ACC112 (cell line): ENCODE measurements around the gene RXRA.

ENCODE experiments used
- H2AFZ ChIP-seq: fragments of 200-600 bp; sonication (generic); one replicate; pipeline ENCODE4 v1.6.0; 2017; ENCODE audit warnings: antibody characterized with exemption, low read length; ENCODE audit not compliant: unreplicated experiment
- H3K27ac ChIP-seq: fragments of 200-600 bp; sonication (generic); 2 replicates; pipeline ENCODE4 v1.5.1; 2014; ENCODE audit warnings: low read depth, mild to moderate bottlenecking, antibody characterized with exemption, low read length, moderate library complexity
- H3K27me3 ChIP-seq: fragments of 200-600 bp; sonication (generic); 2 replicates; pipeline ENCODE4 v1.6.1; 2014; ENCODE audit warnings: mild to moderate bottlenecking, antibody characterized with exemption, low read length, moderate library complexity, mixed read lengths; ENCODE audit not compliant: insufficient read depth
- H3K36me3 ChIP-seq: fragments of 200-600 bp; sonication (generic); 2 replicates; pipeline ENCODE4 v1.6.1; 2016; ENCODE audit warnings: mild to moderate bottlenecking, antibody characterized with exemption, low read length, moderate library complexity, mixed read lengths; ENCODE audit not compliant: insufficient read depth
- H3K4me1 ChIP-seq: fragments of 200-600 bp; sonication (generic); one replicate; pipeline ENCODE4 v1.6.1; 2016; ENCODE audit warnings: low read length, mixed read lengths; ENCODE audit not compliant: insufficient read depth, unreplicated experiment, control insufficient read depth
- H3K4me3 ChIP-seq: fragments of 200-600 bp; sonication (generic); 2 replicates; pipeline ENCODE4 v1.5.1; 2014; ENCODE audit warnings: mild to moderate bottlenecking, low read depth, low read length
- H3K79me2 ChIP-seq: fragments of 200-600 bp; sonication (generic); one replicate; pipeline ENCODE4 v1.6.0; 2016; ENCODE audit warnings: low read length; ENCODE audit not compliant: control insufficient read depth, unreplicated experiment, insufficient read depth

RXRA gene

DNA sequence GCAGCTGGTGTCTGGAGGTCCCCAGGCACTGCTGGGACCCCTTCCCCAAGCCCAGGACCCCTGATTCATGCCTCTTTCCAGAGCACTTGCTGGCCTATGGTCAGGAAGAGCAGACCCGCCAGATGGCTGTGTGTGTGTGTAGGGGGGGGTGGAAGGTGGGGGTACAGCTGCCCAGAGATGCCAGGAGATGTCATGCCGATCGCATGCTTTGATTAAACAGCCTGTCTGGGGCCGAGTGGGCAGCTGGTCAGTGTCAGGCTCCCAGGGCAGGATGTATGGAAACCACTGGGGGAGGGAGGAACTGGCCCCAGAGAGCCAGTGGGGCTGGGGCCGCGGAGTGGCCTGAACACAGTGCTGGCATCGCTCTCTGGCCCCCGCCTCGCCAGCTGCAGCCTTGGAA, 23.7 kb downstream of the RXRA start:
- H2AFZ ChIP-seq = no peak overlapping the region
- no peaks in the 10 kb centered on the region for H3K36me3 ChIP-seq
- H3K79me2 ChIP-seq = peaks cover 66% of the 10 kb centered on the region
- no peak overlapping the region for H3K4me3 ChIP-seq
- no peaks in the 10 kb centered on the region for H3K27me3 ChIP-seq
- H3K4me1 ChIP-seq = no peaks in the 10 kb centered on the region
- H3K27ac ChIP-seq = no peak overlapping the region

DNA sequence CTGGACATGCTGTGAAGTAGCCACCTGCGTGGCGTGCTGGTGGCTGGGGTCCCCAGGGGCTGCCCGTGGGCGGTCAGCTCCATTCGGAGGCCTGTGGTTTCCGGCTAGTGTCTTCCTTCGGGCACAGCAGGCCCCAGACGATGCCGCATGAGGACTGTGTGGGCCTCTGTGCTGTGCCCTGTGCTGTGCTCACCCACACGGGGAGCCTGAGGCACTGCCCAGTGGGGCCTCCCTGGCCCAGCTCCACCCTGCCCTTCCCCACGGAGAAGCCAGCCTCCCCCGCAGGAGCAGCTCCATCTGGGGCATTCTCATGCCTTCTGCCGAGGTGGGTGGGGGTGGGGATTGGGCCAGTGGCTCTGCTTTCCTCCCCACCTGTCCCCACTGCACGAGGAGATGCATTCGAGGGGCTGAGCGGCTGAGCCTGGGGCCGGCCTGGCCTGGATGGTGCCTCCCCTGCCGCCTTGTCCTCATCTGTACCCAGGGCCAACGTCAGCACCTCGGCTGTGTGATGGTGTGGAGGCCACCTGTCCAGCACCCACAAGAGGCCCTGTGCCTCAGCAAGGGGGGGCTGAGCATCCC, 24.2 kb downstream of the RXRA start:
- Histone ChIP-seq H3K27ac (no peak overlapping the region), H3K79me2 (peaks cover 63% of the 10 kb centered on the region), H2AFZ (no peak overlapping the region), H3K4me3 (no peak overlapping the region), H3K27me3 (no peaks in the 10 kb centered on the region), H3K4me1 (no peaks in the 10 kb centered on the region), H3K36me3 (no peaks in the 10 kb centered on the region)

DNA sequence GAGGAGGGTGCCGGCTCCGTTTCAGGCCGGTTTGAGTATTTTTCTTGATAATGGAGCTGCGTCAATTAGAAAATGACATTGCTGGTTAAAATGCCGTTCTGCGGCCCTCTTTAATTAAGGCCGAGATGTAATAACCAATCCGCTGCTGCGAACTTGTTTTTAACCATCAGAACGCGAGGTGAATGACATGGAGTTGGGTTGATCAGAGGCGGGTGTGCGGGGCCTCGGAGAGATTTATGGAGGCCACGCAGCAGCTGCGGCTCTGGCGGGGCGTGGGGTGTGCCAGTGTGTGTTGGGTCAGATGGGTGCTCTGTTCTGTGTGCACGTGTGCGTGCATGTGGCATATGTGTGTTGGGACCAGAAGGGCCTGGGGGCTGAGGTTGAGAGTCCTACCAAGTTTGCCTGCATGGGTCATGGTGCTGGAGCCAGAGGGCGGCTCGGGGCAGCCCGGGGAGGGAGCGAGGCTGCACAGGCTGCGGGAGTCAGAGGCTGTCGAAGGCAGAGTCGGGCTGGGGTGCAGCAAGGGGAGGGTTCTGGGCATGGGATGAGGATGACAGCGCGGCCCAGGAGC, 25.4 kb downstream of the RXRA start:
- Histone ChIP-seq H3K4me1 (no peaks in the 10 kb centered on the region), H3K79me2 (peaks cover 54% of the 10 kb centered on the region), H2AFZ (no peak overlapping the region), H3K36me3 (no peaks in the 10 kb centered on the region), H3K27ac (no peak overlapping the region), H3K27me3 (no peaks in the 10 kb centered on the region), H3K4me3 (no peak overlapping the region)

DNA sequence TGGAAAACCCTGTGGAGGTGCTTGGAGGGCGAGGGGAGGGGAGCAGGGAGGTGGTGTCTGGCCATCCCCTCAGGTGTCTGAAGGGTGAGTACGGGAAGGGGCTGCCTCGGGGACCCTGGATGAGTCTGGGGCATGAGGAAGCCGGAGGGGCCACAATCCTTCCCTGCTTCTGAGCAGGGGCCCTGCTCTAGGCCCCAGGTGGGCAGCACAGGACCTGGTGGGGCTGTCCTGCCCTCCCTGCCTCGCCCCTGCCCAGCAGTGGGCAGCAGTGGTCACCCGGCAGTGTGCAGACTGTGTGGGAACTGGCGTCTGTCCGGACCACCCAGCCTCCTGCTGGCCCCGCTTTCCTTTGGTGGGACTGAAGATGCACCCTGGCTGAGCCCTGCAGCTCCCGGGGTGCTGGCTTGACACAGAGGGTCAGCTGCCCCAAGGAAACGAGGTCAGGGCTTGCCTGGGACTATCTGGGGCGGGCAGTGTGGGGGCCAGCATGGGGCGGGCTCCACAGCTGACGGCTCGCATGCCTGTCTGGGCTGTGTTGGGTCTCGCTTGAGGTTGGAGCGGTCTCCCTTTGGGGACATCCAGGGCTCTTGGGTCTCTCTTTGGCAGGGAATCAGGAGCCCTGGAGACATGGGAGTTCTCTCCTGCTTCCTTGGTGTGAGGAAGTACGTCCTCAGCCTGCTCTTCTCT, 26.1 kb downstream of the RXRA start:
- Histone ChIP-seq H3K27ac (no peak overlapping the region), H3K36me3 (no peaks in the 10 kb centered on the region), H3K4me1 (no peaks in the 10 kb centered on the region), H3K79me2 (peaks cover 51% of the 10 kb centered on the region), H3K4me3 (no peak overlapping the region), H3K27me3 (no peaks in the 10 kb centered on the region), H2AFZ (no peak overlapping the region)

DNA sequence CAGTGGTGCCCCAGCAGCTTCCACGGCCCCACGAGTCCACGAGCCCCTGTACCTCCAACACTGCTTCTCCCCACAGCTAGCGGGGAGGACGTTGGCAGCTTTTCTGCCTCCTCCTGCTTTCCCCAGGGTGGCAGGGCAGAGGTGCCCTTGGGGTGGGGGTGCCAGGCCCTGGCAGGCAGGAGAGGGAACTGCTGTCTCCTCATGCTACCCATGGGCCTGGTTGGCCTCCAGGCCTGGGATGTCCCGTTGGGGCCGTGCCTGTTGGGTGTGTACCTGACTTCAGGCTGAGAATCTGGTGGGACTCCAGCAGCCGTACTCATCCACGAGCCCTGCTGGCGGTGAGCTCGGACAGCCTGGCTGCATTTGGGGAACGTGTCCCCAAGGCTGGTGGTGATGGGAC, 27.3 kb downstream of the RXRA start:
- Histone ChIP-seq H3K27ac (no peak overlapping the region), H3K4me1 (no peaks in the 10 kb centered on the region), H3K27me3 (no peaks in the 10 kb centered on the region), H3K36me3 (no peaks in the 10 kb centered on the region), H3K79me2 (peaks cover 42% of the 10 kb centered on the region), H3K4me3 (no peak overlapping the region), H2AFZ (no peak overlapping the region)

DNA sequence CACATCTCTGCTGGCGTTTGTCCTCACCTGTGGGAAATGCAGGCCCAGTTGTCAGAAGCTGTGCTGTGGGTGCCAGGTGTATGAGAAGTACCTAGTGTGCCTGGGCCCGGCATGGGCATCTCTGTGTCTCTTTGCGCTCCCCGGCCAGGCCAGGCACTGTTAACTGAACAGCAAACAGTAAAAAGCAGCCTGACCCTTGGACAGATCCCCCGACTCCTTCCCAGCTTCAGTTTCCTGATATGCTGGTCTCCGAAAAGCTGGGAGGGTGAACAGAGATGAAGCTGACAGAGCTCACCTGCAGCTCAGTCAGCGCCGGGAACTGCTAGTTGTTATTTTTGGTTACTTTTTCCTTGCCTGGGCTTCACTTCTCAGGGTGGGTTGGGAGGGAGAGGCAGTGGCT, 28.9 kb downstream of the RXRA start:
- no peak overlapping the region for H3K4me3 ChIP-seq
- H3K27ac ChIP-seq = no peak overlapping the region
- no peaks in the 10 kb centered on the region for H3K27me3 ChIP-seq
- peaks cover 39% of the 10 kb centered on the region for H3K79me2 ChIP-seq
- no peak overlapping the region for H2AFZ ChIP-seq
- no peaks in the 10 kb centered on the region for H3K4me1 ChIP-seq
- H3K36me3 ChIP-seq = no peaks in the 10 kb centered on the region

DNA sequence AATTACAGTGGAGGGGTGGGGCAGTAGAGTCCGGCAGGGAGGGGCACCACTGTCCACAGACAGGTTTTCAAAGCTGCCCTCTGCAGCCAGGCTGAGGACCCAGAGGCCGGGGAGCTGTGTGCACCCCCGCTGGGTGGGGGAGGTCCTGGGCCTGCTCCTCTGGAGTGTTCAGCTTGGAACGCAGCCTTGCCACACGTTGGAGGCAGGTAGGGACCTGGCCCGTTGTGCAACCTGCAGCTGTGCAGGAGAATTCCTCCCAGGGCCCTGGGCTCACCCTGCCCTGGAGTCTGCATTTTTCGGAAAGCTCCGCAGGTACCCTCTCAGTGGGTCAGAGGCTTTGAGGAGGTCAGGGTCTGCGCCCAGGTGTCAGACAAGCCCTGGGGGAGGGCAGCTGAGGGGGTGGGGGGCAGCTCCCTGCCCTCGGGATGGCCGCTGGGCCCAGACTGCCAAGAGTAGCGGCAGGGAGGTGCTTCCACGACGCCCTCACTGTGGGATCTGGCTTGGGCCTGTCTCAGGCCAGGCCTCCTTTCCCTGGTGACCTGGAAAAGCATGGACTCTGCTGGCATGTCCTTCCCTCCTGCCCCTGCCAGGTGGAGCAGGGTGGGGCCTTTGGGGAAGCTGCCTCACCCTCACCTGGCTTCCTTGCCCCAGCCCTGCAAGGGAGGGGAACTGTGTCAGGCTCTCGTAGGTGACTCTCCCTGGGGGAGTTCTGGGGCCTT, 29.5 kb downstream of the RXRA start:
- Histone ChIP-seq H3K27ac (no peak overlapping the region), H3K27me3 (no peaks in the 10 kb centered on the region), H2AFZ (no peak overlapping the region), H3K36me3 (no peaks in the 10 kb centered on the region), H3K4me3 (no peak overlapping the region), H3K4me1 (peaks cover 5% of the 10 kb centered on the region), H3K79me2 (peaks cover 38% of the 10 kb centered on the region)

DNA sequence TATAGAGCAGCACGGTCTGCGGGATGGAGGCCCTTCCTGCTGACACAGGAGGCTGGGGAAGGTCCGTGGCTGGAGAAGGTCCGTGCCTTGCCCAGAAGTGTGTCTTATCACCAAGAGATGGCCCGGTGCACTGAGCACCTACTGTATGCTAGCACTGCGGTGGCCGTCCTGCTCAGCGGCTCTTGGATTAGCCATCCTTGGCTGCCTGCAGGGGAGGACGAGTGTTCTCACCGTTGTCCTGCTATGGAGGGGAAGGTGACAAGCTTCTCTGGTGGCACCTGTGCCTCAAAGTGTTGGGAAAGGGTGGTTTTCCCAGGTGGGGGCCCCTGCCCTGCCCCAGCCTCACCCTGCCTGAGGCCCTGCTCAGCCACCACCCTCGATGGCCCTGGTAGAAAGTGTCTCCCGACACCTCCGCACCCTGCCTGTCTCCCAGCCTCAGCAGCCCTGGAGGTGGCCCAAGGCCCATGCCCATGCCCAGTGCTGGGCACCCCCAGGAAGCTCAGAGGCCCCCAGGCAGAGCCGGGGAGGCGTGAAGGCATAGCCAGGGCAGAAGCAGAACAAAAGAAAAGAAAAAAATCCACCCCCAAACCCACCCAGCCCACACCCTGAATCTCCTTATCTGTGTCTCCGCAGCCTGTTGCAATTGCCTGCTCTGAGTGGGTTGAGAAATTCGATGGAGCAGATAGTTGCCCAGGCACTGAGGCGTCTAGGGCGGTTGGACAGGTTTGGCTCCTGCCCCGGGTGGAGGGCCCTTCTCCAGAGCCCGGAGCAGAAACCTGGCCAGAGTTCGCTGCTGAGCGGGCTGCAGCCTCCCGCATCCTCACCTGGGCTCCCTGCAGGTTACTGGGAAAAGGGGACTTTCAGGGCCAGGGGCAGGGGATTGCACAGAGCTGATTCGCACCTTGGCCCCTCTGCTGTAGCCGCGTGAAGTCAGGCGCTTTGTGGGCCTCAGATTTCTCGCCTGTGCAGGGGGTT, 30.5 kb downstream of the RXRA start:
- H3K27ac ChIP-seq = no peak overlapping the region
- no peak overlapping the region for H2AFZ ChIP-seq
- no peaks in the 10 kb centered on the region for H3K36me3 ChIP-seq
- no peaks in the 10 kb centered on the region for H3K27me3 ChIP-seq
- H3K4me3 ChIP-seq = no peak overlapping the region
- peaks cover 34% of the 10 kb centered on the region for H3K79me2 ChIP-seq
- peaks cover 12% of the 10 kb centered on the region for H3K4me1 ChIP-seq

DNA sequence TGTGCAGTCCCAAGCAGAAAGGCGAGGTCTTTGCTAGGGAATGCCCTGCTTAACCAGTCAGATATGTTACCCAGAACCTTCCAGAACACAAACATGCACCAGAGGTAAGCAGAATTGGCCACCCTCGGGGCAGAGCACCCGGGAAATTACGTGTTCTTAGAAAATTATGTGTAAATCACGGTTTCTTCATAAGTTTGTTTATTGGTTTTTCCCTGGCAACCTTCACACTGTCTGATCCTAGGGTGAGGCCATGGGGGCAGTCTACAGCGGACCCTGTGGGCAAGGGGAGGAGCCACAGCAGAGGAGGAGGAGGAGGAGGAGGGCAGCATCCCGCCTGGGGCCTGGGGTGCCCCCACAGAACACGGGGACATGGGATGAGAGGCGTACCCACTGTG, 31.4 kb downstream of the RXRA start:
- Histone ChIP-seq H3K27ac (no peak overlapping the region), H3K36me3 (no peaks in the 10 kb centered on the region), H3K4me1 (peaks cover 12% of the 10 kb centered on the region), H2AFZ (no peak overlapping the region), H3K27me3 (no peaks in the 10 kb centered on the region), H3K4me3 (no peak overlapping the region), H3K79me2 (peaks cover 34% of the 10 kb centered on the region)

DNA sequence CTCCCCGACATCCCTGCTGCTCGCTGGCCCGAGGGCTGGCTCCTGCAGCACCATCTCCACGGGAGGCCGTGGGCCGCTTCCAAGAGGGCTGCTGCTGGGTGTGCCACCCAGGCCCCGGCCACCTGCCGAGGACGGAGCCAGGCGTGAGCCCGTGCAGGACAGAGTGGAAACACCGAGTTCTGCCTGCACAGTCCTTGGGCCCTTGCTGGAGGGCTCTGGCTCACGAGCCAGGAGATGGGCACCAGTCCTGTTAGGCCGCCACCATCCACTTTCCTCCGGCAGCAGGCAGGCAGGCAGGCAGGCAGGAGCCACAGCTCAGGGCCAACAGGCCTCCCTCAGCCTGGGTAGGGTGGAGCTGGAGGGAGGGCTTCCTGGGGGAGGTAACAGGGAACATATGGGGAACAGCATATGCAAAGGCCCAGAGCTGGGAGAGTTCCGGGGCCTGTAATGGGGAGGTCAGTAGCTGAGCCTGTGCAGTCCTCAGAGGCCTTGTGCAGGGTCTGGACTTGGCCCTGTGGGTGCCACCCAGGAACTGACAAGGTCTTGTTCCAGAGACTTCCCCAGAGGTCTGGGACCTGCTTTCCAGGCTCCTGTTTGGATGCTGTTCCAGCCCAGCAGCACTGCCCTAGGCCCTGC, 31.9 kb downstream of the RXRA start:
- Histone ChIP-seq H3K4me3 (no peak overlapping the region), H3K36me3 (no peaks in the 10 kb centered on the region), H3K27me3 (no peaks in the 10 kb centered on the region), H2AFZ (no peak overlapping the region), H3K4me1 (peaks cover 12% of the 10 kb centered on the region), H3K79me2 (peaks cover 32% of the 10 kb centered on the region), H3K27ac (no peak overlapping the region)
